Stimulated activated CD4-positive, alpha-beta T cell treated with anti-CD3 and anti-CD28 coated beads, Interleukin-12 subunit alpha, Interleukin-12 subunit beta, amount 100 ng/mL, for 4 hours (primary cell): ENCODE data around the gene C6orf136.

Experiments
- DNase-seq: peaks from one replicate; pipeline ENCODE4 v3.0.0-alpha.2; 2020

The C6orf136 gene

GRCh38 chr6:30646450-30647241 lies at the start of gene C6orf136:
Gene C6orf136, plus strand, starts transcription at chr6:30647133. Its CDS starts 99 bp downstream, at chr6:30647232.
- DNase-seq, result peak; percentile 90

GRCh38 chr6:30597315-30598144 lies 49.4 kb upstream of the C6orf136 start:
- peak; percentile 77 for DNase-seq

GRCh38 chr6:30598912-30599624 lies 47.9 kb upstream of the C6orf136 start:
- no peak for DNase-seq

DNA sequence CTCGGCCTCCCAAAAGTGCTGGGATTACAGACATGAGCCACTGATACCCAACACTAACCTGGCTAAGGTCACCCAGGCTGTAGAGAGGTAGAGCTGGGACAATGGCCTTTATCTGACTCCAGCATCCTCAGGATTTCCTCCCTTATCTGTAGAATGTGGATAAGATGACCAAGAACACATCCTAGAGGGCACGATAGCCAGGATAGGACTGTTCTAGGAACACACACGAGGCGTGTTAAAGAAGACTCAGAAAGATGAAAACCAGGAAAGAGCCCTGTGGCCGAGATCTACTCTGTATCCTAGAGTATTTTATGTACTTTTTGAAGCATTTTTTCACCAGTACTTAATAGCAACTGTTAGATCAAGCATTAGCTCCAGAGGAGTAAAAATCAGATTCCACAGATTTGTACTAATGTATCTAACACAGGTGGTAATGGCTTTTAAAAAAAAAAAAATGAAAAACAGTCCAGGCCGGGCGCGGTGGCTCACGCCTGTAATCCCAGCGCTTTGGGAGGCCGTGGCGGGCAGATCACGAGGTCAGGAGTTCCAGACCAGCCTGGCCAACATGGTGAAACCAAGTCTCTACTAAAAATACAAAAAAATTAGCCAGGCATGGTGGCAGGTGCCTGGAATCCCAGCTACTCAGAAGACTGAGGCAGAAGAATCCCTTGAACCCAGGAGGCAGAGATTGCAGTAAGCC lies 47.2 kb upstream of the C6orf136 start:
- DNase-seq, result no peak

- no peak for DNase-seq
These were observed 46.4 kb upstream of the C6orf136 start for GRCh38 chr6:30600451-30600961.

DNA sequence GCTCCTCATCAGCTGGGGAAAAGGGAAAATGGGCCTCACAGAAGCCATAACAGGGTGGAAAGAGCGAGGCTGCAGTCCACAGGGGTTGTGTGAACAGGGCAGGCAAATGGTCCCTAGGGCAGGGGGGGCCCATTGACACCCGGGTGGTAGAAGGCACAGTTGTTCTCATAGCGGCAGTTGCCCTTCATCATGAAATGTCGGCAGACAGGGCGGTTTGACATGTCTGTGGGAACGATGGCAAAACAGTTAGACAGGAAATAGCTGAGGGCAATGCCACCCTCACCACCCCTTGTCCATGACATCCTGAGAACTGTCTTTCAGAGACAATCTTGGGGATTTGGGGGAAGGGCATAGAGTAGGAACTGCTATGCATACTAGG lies 45.5 kb upstream of the C6orf136 start:
- no peak for DNase-seq

- DNase-seq, result no peak
These were observed 44.9 kb upstream of the C6orf136 start for GRCh38 chr6:30601815-30602641.

- DNase-seq, result no peak
These were observed 43.0 kb upstream of the C6orf136 start for GRCh38 chr6:30603961-30604360.

DNA sequence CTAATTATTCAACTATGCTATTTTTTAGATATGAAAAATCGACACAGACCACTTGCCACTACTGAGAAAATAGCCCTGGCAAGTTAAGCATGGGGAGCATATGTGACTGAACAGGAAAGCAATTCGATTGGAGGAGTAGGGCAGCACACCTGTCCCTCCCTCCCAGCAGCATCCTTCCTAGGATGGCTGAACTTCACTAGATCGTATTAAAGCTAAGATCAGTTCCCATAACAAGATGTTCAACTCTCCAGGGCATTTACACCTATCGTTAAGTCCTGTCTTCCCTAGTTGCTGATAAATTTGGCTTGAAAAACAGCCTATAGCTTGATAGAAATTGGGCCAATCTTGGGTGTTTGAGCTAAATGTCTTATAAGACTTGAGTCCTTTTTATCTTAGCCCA lies 36.9 kb upstream of the C6orf136 start:
- no peak for DNase-seq

DNA sequence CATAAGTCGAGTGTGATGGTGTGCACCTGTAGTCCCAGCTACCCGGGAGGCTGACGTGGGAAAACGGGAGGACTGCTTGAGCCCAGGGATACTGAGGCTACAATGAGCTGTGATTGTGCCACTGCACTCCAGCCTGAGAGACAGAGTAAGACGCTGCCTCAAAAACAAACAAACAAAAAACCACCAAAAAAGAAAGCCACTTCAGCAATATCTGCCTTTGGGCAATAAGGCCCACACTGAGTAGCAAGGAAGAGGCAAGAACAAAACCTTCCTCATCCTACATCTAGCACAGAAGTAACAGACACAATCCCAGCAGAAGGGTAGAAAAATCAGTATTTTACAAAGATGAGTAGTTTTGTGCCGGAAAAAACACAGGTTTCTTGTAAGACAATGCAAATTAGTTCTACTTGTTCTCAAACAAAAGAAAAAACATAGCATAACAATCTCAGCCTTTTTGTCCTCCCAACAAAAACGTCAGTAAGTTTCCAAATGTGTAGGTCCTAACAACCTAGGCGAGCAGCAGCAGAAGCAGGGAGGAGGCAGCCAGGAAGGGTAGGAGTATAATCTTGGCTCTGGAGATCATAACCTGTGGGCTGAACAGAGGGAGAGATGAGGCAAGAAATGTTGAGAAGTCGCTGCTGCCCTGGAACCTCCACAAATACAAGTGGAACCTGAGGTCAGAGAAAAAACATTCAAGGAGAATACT lies 35.6 kb upstream of the C6orf136 start:
- DNase-seq, result no peak

GRCh38 chr6:30611856-30612194 lies 35.1 kb upstream of the C6orf136 start:
- no peak for DNase-seq

- no peak for DNase-seq
These were observed 34.7 kb upstream of the C6orf136 start for GRCh38 chr6:30612213-30612612.

- no peak for DNase-seq
These were observed 34.2 kb upstream of the C6orf136 start for GRCh38 chr6:30612687-30613248.

GRCh38 chr6:30613251-30614043 lies 33.5 kb upstream of the C6orf136 start:
- no peak for DNase-seq

DNA sequence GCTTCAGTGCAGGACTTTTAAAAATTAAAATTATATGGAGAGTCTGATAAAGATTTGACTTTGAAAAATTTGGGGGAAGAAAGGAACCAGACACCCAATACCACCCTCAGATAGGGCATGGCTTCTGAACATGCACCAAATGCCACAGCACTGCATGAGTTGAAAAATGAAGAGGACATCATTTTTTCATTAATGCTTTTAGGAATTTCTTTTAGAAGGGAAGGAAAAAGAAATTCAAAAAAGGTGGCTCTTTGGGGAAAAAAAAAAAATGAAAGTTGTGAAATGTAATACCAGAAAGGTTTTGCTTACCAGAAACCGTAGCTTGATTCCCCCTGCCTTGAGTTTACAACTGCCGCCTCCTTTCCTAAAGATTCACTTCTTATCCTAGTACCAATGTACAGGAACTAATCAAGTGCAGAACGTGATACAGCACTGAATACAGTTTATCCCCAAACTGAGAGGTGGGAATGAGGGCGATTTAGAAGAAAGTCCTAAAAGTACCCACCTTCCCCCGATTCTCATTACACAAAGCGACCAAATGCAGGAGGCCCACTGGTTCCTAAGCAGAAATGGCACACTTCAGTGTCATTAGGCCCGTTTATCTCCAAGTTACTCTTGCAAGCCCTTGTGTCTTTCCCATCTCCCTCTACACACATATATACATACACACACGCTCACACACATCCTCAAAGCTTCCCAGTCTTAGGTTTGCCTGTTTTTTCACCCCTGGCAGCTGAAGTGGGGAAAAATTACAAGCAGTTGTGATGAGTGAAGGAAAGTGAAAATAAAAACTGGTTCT lies 32.7 kb upstream of the C6orf136 start:
- no peak for DNase-seq

DNA sequence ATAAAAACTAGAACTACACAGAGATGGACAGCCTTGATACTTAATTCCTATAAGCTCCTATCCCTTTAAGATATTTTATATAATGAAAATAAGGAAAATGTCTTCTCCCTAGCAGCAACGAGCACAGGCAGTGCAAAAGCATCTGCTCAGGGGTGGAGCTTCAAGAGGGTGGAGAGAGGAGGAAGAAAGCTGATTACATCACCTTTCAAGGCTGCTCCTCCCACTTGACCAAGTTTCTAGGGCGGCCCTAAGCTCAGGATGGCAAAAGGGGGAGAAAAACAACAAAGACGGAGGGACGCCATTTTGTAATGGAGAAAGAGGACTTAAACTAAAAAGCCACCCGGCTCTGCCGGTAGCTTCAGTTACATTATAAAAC lies 32.1 kb upstream of the C6orf136 start:
- DNase-seq, result peak; percentile 65

GRCh38 chr6:30615219-30615957 lies 31.5 kb upstream of the C6orf136 start:
- no peak for DNase-seq
